ENCODE data around the gene HELZ2. TPM values are rescaled to one million over a fixed set of nuclear protein-coding genes. Genes with fewer than 3 reads are reported as not detected.

HELZ2 gene
- total RNA-seq, 1 experiment from 2014 or later: 27.5 TPM

DNA sequence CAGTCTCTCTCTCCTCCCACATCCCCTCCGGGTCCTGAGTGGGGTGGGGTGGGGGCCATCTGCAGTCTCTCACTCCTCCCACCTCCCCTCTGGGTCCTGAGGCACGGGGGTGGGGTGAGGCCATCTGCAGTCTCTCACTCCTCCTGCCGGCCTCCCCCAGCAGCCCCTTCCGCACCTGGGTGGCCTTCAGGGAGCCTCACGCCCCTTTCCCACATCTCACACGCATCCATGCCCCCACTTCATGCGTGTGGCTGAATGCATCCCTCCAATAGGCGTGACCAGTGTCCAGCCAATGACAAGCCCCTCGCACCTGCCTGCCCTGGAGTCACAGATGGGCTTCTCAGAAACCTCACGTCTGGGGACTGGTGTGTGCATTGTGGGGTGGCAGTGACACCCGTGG is 25.5 kb downstream of the HELZ2 start:
- Mint-ChIP-seq H3K4me1 (peaks cover 23% of the 10 kb centered on the region), H3K27me3 (ENCODE audit: low read depth) (no peaks in the 10 kb centered on the region), H3K27ac (no peak overlapping the region), H3K36me3 (no peaks in the 10 kb centered on the region), H3K4me3 (no peak overlapping the region), H3K9me3 (no peaks in the 10 kb centered on the region)
- ChIA-PET CTCF (interaction anchor here (0.7 to 3.4 kb wide), 3 partner anchors 11 to 150 kb away, joined by 3 to 48 read pairs (median 3); partner anchors contain the start of genes PTK6 and STMN3), POLR2A (no interaction called here)
- no peak for DNase-seq (ENCODE audit: low spot score)
- no peak for ATAC-seq
- TF ChIP-seq ZNF121 (CRISPR knock-in tag; IDR thresholded peaks at IDR 0.05) (no peak), FOXJ3 (CRISPR knock-in tag; IDR thresholded peaks at IDR 0.05; ENCODE audit: borderline replicate concordance) (no peak), MYBL2 (CRISPR knock-in tag; IDR thresholded peaks at IDR 0.05) (no peak), GRHL2 (CRISPR knock-in tag; IDR thresholded peaks at IDR 0.05; ENCODE audit: insufficient replicate concordance, severe bottlenecking) (no peak), RORB (CRISPR knock-in tag; IDR thresholded peaks at IDR 0.05) (no peak), CREB1 (CRISPR knock-in tag; IDR thresholded peaks at IDR 0.05) (no peak)
- TF ChIP-seq, protein P1, sequence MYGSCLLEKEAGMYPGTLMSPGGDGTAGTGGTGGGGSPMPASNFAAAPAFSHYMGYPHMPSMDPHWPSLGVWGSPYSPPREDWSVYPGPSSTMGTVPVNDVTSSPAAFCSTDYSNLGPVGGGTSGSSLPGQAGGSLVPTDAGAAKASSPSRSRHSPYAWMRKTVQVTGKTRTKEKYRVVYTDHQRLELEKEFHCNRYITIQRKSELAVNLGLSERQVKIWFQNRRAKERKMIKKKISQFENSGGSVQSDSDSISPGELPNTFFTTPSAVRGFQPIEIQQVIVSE (CRISPR knock-in tag; IDR thresholded peaks at IDR 0.05; ENCODE audit: borderline replicate concordance): no peak
- TF ChIP-seq, protein P2, sequence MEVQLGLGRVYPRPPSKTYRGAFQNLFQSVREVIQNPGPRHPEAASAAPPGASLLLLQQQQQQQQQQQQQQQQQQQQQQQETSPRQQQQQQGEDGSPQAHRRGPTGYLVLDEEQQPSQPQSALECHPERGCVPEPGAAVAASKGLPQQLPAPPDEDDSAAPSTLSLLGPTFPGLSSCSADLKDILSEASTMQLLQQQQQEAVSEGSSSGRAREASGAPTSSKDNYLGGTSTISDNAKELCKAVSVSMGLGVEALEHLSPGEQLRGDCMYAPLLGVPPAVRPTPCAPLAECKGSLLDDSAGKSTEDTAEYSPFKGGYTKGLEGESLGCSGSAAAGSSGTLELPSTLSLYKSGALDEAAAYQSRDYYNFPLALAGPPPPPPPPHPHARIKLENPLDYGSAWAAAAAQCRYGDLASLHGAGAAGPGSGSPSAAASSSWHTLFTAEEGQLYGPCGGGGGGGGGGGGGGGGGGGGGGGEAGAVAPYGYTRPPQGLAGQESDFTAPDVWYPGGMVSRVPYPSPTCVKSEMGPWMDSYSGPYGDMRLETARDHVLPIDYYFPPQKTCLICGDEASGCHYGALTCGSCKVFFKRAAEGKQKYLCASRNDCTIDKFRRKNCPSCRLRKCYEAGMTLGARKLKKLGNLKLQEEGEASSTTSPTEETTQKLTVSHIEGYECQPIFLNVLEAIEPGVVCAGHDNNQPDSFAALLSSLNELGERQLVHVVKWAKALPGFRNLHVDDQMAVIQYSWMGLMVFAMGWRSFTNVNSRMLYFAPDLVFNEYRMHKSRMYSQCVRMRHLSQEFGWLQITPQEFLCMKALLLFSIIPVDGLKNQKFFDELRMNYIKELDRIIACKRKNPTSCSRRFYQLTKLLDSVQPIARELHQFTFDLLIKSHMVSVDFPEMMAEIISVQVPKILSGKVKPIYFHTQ (CRISPR knock-in tag; IDR thresholded peaks at IDR 0.05): no peak
- TF ChIP-seq, protein P3, sequence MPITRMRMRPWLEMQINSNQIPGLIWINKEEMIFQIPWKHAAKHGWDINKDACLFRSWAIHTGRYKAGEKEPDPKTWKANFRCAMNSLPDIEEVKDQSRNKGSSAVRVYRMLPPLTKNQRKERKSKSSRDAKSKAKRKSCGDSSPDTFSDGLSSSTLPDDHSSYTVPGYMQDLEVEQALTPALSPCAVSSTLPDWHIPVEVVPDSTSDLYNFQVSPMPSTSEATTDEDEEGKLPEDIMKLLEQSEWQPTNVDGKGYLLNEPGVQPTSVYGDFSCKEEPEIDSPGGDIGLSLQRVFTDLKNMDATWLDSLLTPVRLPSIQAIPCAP (CRISPR knock-in tag; IDR thresholded peaks at IDR 0.05): no peak
- TF ChIP-seq, protein P4, sequence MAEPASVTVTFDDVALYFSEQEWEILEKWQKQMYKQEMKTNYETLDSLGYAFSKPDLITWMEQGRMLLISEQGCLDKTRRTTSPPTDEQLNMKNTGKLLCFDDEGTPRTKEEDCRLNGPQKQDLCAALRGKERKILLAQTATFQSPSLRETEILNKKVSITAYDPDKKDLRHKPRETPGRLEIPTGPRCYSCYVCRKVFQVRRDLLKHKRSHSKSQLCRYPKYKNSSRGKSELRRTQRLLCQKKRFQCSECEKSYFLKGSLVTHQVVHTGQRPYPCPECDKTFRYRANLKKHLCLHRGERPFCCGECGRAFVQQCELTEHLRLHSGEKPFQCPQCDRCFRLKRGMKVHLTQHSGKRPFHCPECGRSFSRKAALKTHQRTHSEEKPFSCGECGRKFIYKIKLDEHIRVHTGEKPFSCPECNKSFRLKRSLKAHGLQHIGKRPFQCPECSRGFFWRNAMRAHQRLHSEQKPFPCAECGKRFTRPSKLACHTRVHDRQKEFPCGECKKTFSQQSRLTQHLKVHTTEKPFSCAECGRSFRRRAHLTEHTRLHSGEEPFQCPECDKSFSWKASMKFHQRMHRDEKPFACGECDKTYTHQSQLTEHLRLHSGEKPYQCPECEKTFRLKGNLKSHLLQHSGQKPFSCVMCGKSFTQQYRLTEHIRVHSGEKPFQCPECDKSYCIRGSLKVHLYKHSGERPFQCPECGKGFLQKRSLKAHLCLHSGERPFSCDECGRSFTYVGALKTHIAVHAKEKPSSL (CRISPR knock-in tag; conservative IDR thresholded peaks at IDR 0.05): no peak

DNA sequence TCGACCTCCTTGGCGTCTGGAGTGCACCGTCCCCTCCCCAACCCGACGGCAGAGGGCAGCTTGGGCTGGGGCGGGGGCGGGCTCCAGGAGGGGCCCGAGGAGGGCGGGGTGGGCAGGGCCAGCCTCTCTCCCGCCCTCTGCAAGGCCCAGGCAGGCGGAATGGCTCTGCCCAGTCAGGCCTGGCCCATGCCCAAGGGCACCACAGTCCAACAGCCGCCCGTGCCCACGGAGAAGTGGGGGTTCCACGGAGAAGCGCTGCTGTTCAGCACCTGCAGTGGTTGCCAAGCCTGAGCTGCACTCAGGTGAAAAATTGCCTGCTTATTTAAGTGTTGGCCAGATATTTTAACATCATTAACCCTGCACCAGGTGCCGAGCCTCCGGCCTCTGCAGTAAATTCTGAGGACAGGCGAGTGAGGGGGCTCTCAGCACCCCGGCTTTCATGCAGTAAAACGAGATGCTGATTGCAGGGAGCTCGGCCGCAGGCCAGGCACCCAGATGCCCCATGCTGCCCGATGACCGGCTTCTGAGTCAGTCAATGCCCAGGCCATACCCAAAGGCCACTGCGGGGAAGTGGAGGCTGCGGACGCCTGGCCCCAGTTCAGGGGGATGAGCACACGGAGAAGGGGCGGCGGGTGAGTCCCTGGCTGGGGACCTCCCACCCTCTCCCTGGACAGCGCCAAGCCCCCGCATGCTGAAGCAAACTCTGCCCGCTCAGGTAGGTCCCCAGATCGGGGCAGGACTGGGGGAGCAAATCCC is 26.1 kb downstream of the HELZ2 start, which contains the start of gene SRMS:
SRMS (minus strand) TSS at position 25 of the 756 bp plus-strand sequence. CDS start 286 bp downstream, outside the sequence.
- POLR2A ChIA-PET: no interaction called here
- no peak within 1 kb of the TSS for H3K4me3 Mint-ChIP-seq
- H3K4me1 Mint-ChIP-seq: peaks cover 22% of the 10 kb centered on the region
- TF ChIP-seq, protein P5, sequence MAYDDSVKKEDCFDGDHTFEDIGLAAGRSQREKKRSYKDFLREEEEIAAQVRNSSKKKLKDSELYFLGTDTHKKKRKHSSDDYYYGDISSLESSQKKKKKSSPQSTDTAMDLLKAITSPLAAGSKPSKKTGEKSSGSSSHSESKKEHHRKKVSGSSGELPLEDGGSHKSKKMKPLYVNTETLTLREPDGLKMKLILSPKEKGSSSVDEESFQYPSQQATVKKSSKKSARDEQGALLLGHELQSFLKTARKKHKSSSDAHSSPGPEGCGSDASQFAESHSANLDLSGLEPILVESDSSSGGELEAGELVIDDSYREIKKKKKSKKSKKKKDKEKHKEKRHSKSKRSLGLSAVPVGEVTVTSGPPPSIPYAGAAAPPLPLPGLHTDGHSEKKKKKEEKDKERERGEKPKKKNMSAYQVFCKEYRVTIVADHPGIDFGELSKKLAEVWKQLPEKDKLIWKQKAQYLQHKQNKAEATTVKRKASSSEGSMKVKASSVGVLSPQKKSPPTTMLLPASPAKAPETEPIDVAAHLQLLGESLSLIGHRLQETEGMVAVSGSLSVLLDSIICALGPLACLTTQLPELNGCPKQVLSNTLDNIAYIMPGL (CRISPR knock-in tag; IDR thresholded peaks at IDR 0.05): 0 out of 2 replicates have a peak, but pooled peaks have one; percentile 42
- TF ChIP-seq, protein P6, sequence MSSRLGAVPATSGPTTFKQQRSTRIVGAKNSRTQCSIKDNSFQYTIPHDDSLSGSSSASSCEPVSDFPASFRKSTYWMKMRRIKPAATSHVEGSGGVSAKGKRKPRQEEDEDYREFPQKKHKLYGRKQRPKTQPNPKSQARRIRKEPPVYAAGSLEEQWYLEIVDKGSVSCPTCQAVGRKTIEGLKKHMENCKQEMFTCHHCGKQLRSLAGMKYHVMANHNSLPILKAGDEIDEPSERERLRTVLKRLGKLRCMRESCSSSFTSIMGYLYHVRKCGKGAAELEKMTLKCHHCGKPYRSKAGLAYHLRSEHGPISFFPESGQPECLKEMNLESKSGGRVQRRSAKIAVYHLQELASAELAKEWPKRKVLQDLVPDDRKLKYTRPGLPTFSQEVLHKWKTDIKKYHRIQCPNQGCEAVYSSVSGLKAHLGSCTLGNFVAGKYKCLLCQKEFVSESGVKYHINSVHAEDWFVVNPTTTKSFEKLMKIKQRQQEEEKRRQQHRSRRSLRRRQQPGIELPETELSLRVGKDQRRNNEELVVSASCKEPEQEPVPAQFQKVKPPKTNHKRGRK (CRISPR knock-in tag; IDR thresholded peaks at IDR 0.05; ENCODE audit: borderline replicate concordance): no peak
- TF ChIP-seq TP53 (CRISPR knock-in tag; IDR thresholded peaks at IDR 0.05) (no peak), CREB1 (CRISPR knock-in tag; IDR thresholded peaks at IDR 0.05) (no peak), ZNF416 (CRISPR knock-in tag; IDR thresholded peaks at IDR 0.05) (no peak)
- TF ChIP-seq, protein P7, sequence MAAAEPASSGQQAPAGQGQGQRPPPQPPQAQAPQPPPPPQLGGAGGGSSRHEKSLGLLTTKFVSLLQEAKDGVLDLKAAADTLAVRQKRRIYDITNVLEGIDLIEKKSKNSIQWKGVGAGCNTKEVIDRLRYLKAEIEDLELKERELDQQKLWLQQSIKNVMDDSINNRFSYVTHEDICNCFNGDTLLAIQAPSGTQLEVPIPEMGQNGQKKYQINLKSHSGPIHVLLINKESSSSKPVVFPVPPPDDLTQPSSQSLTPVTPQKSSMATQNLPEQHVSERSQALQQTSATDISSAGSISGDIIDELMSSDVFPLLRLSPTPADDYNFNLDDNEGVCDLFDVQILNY (CRISPR knock-in tag; IDR thresholded peaks at IDR 0.05): 0 out of 2 replicates have a peak, but pooled peaks have one; percentile 30
- TF ChIP-seq, protein P2 (CRISPR knock-in tag; IDR thresholded peaks at IDR 0.05): no peak
- CTCF ChIA-PET: interaction anchor here (0.5 to 3.4 kb wide), 5 partner anchors 11 to 150 kb away, joined by 3 to 48 read pairs (median 3); partner anchors contain the start of genes PTK6 and STMN3
- H3K27ac Mint-ChIP-seq: no peak within 1 kb of the TSS
- peak; percentile 70 for ATAC-seq
- no peaks in the 10 kb centered on the region for H3K36me3 Mint-ChIP-seq
- DNase-seq (ENCODE audit: low spot score): peak; percentile 38
- no peaks in the 10 kb centered on the region for H3K27me3 Mint-ChIP-seq (ENCODE audit: low read depth)
- H3K9me3 Mint-ChIP-seq: no peaks in the 10 kb centered on the region
